ENCODE results near the gene ATG3. TPM values are rescaled to one million over a fixed set of nuclear protein-coding genes. Genes with fewer than 3 reads are reported as not detected.

Gene ATG3
- total RNA-seq, 4 donors from 2014 or later, result 34.2 to 61.9 (median 50.7) TPM

DNA sequence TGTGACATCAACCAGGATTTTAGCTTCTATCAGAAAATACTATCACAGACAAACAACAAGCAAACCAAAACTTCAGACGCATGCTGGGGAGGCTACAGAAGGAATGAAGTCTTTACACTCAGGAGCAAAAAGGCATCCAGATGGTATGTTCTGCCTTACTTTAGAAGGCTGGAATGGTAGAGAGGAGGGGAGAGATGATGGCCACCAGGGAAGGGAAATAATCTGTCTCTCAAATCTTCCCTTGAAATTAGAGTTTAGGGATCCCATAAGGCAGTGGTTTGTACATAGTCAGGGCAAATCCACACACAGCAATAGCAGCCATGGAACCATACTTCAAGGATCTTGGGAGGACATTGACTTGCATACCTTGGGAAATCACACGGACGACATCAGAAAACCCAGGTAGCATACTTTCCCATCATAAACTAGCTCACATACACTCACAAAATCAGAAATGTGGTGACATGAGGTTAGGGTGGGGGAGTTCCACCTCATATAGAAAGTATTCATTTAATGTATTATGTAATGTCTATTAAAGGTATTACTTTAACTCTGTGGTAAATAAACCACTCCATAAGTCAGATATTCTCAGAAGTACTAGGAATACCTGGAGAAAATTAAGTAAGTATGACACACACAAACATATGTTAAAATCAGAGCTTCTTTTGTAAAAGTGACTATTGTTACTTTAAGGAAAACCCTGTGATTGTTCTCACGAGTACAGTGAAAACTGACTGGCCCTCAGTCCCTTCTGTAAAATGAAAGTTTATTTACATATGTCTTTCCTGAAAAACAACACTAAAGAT, 71.9 kb downstream of the ATG3 start:
- DNase-seq (no peak), ATAC-seq (no peak)
- in situ Hi-C loops (cut with MboI; ENCODE audit: low sequenced_read_pairs in 4 of 4), result no loop called here
- Histone ChIP-seq H3K36me3 (no peaks in the 10 kb centered on the region), H3K27me3 (no peaks in the 10 kb centered on the region), H3K4me1 (no peaks in the 10 kb centered on the region), H3K9me3 (no peaks in the 10 kb centered on the region), H3K4me3 (no peak overlapping the region), H3K27ac (no peak overlapping the region)
- intact Hi-C loops (cut with DNase I; ENCODE audit: low total_unique reads), result no loop called here
- TF ChIP-seq, protein P1, sequence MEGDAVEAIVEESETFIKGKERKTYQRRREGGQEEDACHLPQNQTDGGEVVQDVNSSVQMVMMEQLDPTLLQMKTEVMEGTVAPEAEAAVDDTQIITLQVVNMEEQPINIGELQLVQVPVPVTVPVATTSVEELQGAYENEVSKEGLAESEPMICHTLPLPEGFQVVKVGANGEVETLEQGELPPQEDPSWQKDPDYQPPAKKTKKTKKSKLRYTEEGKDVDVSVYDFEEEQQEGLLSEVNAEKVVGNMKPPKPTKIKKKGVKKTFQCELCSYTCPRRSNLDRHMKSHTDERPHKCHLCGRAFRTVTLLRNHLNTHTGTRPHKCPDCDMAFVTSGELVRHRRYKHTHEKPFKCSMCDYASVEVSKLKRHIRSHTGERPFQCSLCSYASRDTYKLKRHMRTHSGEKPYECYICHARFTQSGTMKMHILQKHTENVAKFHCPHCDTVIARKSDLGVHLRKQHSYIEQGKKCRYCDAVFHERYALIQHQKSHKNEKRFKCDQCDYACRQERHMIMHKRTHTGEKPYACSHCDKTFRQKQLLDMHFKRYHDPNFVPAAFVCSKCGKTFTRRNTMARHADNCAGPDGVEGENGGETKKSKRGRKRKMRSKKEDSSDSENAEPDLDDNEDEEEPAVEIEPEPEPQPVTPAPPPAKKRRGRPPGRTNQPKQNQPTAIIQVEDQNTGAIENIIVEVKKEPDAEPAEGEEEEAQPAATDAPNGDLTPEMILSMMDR (IDR thresholded peaks at IDR 0.05 in 4 of 5, conservative IDR thresholded peaks at IDR 0.05 in 1 of 5), result no peak
- no peak for TF ChIP-seq POLR2A (IDR thresholded peaks at IDR 0.05)

DNA sequence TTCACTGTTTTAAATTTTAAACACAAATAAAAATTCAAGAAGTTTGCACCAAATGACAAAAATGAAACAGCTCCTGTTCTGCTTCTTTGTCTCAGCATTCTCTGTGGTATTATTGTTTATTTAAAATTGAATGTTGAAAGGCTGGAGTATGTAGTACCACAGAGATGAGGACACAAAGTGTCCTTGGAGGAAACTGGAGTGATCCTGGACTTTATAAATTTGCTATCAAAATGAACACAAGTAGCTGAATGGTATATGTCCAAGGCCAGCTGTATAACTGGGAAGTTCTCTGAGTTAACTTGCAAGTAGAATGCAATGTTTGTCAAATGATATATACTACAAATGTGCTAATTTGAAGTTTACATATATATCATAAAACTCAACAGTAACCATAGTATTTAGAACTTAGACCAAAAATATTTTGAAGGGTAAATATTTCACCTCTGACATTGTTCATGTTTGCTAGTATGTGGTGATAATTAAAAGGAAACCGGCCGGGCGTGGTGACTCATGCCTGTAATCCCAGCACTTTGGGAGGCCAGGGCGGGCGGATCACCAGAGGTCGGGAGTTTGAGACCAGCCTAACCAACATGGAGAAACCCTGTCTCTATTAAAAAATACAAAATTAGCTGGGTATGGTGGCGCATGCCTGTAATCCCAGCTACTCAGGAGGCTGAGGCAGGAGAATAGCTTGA, 74.8 kb downstream of the ATG3 start:
- no peaks in the 10 kb centered on the region for H3K9me3 ChIP-seq
- intact Hi-C loops (cut with DNase I; ENCODE audit: low total_unique reads), result no loop called here
- in situ Hi-C loops (cut with MboI; ENCODE audit: low sequenced_read_pairs in 4 of 4), result no loop called here
- H3K4me3 ChIP-seq, result no peak overlapping the region
- no peak overlapping the region for H3K27ac ChIP-seq
- TF ChIP-seq, protein P1 (IDR thresholded peaks at IDR 0.05 in 4 of 5, conservative IDR thresholded peaks at IDR 0.05 in 1 of 5), result no peak
- H3K36me3 ChIP-seq, result no peaks in the 10 kb centered on the region
- no peaks in the 10 kb centered on the region for H3K27me3 ChIP-seq
- H3K4me1 ChIP-seq, result no peaks in the 10 kb centered on the region
- DNase-seq, result no peak
- ATAC-seq, result no peak

DNA sequence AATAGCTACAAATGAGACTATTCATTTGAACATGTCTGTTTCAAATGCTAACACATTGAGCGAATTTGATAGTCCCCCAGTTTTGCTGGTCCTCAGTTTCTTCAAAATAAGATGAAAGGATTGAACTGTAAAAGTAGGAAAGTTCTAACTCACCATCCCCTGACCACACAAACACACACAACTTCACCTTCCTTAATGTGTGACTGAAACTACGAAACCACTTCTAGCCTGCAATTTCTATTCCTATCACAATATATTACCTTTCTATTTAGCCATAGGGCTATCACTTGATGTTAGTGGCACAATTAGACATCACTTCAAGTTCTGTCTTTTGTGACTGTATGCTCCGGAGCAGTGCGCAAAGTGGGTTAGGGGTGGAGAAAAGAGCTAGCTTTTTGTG, 77.4 kb downstream of the ATG3 start:
- DNase-seq (no peak), ATAC-seq (no peak)
- Histone ChIP-seq H3K27me3 (no peaks in the 10 kb centered on the region), H3K36me3 (no peaks in the 10 kb centered on the region), H3K4me3 (no peak overlapping the region), H3K27ac (no peak overlapping the region), H3K9me3 (no peaks in the 10 kb centered on the region), H3K4me1 (no peaks in the 10 kb centered on the region)
- in situ Hi-C loops (cut with MboI; ENCODE audit: low sequenced_read_pairs in 4 of 4), result no loop called here
- no peak for TF ChIP-seq POLR2A (IDR thresholded peaks at IDR 0.05)
- TF ChIP-seq, protein P1 (IDR thresholded peaks at IDR 0.05 in 4 of 5, conservative IDR thresholded peaks at IDR 0.05 in 1 of 5), result no peak
- intact Hi-C loops (cut with DNase I; ENCODE audit: low total_unique reads), result no loop called here

DNA sequence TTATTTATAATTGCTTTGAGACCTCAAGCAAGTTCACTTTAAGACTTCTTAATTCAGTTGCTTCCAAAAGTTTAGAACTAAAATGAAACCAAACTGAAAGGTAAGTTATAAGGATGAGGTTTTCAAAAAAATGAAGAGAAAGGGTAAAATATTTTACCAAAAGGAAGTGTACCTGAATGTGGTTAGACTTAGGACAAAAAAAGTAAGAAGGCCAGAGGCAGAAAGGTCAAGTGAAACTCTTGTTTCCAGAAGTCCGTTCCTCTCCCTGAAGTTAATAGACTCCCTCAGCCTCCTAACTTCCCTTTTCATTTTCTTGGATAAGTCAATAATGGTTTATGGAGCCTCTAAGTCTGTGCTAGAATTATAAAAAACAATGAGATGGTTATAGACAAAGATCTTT, 79.1 kb downstream of the ATG3 start:
- no peaks in the 10 kb centered on the region for H3K4me1 ChIP-seq
- TF ChIP-seq, protein P1 (IDR thresholded peaks at IDR 0.05 in 4 of 5, conservative IDR thresholded peaks at IDR 0.05 in 1 of 5), result no peak
- TF ChIP-seq POLR2A (IDR thresholded peaks at IDR 0.05), result no peak
- H3K36me3 ChIP-seq, result no peaks in the 10 kb centered on the region
- DNase-seq (no peak), ATAC-seq (no peak)
- in situ Hi-C loops (cut with MboI; ENCODE audit: low sequenced_read_pairs in 4 of 4) (no loop called here), intact Hi-C loops (cut with DNase I; ENCODE audit: low total_unique reads) (no loop called here)
- H3K27ac ChIP-seq, result no peak overlapping the region
- no peaks in the 10 kb centered on the region for H3K9me3 ChIP-seq
- no peak overlapping the region for H3K4me3 ChIP-seq
- H3K27me3 ChIP-seq, result no peaks in the 10 kb centered on the region

Other genes starting within 250 kb of the ATG3 start
- gene CD200, start 228.8 kb downstream of the ATG3 start, total RNA-seq, result under 1 TPM; 0.27 to 0.76 (median 0.36) TPM
- gene BTLA, start 62.5 kb downstream of the ATG3 start, total RNA-seq, result not detected
- gene SLC35A5, start 83 bp upstream of the ATG3 start, total RNA-seq, result 10 to 100 TPM in 2 of 4 donors, 1 to 10 TPM in 2; 5.0 to 15.3 (median 9.5) TPM
- gene CCDC80, start 79.2 kb upstream of the ATG3 start, total RNA-seq, result 10 to 100 TPM in 1 of 4 donors, 1 to 10 TPM in 2, under 1 TPM in 1; 0.63 to 13.5 (median 3.4) TPM

Measured in gastrocnemius medialis (tissue), 4 donors.